Spleen (tissue), 11 donors: ENCODE data around the gene KCNQ1. TPM values are rescaled to one million over a fixed set of nuclear protein-coding genes. Genes with fewer than 3 reads are reported as not detected.
A peak's percentile ranks its signal among the peaks of the same experiment; 100 is the strongest.

Experiments used
- DNase-seq: peaks from one replicate; pipeline ENCODE4 v3.0.0-alpha.2; 2020
- H3K27ac ChIP-seq, 8 donors: fragments of 200-600 bp; sonication (generic) in 7 of 8; 1 replicate in 4 of 8; 2 replicates in 4 of 8; pipeline versions ENCODE4 v1.5.0 to v1.8.0; 2016 to 2021; ENCODE audit warnings: inconsistent platforms in 4 of 8, mild to moderate bottlenecking in 4 of 8, moderate library complexity in 1 of 8
- H3K27me3 ChIP-seq, 7 donors: fragments of 200-600 bp; sonication (generic) in 6 of 7; replicated peaks in 1 of 7; 1 replicate in 4 of 7; 2 replicates in 3 of 7; pipeline versions ENCODE4 v1.5.0 to v1.8.0; 2016 to 2021; ENCODE audit warnings: inconsistent platforms in 3 of 7, mild to moderate bottlenecking in 1 of 7
- H3K36me3 ChIP-seq, 6 donors: fragments of 200-600 bp; sonication (generic) in 5 of 6; 1 replicate in 4 of 6; 2 replicates in 2 of 6; pipeline versions ENCODE4 v1.5.0 to v1.8.0; 2016 to 2021; ENCODE audit warnings: inconsistent platforms in 2 of 6
- H3K4me1 ChIP-seq, 6 donors: fragments of 200-600 bp; sonication (generic) in 5 of 6; 1 replicate in 3 of 6; 2 replicates in 3 of 6; pipeline versions ENCODE4 v1.5.0 to v1.8.0; 2016 to 2021; ENCODE audit warnings: inconsistent platforms in 3 of 6
- H3K4me3 ChIP-seq, 8 donors: fragments of 200-600 bp; sonication (generic) in 7 of 8; 1 replicate in 4 of 8; 2 replicates in 4 of 8; pipeline versions ENCODE4 v1.5.0 to v1.8.0; 2016 to 2021; ENCODE audit warnings: inconsistent platforms in 4 of 8, mild to moderate bottlenecking in 4 of 8, moderate library complexity in 2 of 8
- H3K9me3 ChIP-seq, 8 donors: fragments of 200-600 bp; sonication (generic) in 7 of 8; 1 replicate in 4 of 8; 2 replicates in 4 of 8; pipeline versions ENCODE4 v1.5.0 to v1.8.0; 2016 to 2021; ENCODE audit warnings: inconsistent platforms in 4 of 8
- POLR2A ChIP-seq, 3 donors: fragments of 450-650 bp; IDR thresholded peaks; one replicate each; pipeline ENCODE4 v1.5.1; 2017; ENCODE audit warnings: antibody characterized with exemption in 3 of 3, mild to moderate bottlenecking in 1 of 3
- POLR2AphosphoS5 ChIP-seq, 3 donors: sonication (generic); formaldehyde crosslinking; IDR thresholded peaks; one replicate each; pipeline ENCODE4 v1.5.1; 2017; ENCODE audit warnings: antibody characterized with exemption in 3 of 3
- WGBS, 5 donors: extraction: QIAGEN DNeasy Blood & Tissue Kit in 3 of 5; methylation state at CpG; one replicate each; pipeline versions ENCODE4 v1.1.5 to v1.1.7; 2013 to 2018; 5-methylcytosine and 5-hydroxymethylcytosine counted together
- intact Hi-C: fragments of 100-400 bp; cut with DNase I; formaldehyde crosslinking; loops from one replicate; pipeline ENCODE4 v1.15.0; 2023; ENCODE audit warnings: low total_unique reads
- polyA plus RNA-seq, 3 donors: library from polyadenylated mRNA; stranded (reverse); fragments of 200-250 nt; gene quantifications; one replicate each; pipeline ENCODE4 v1.2.1, GENCODE V29; 2013
- total RNA-seq, 7 donors: library from RNA; depleted of rRNA in 3 of 7; stranded (reverse); fragments of >200 nt in 3 of 7; fragmentation: NEBNext Ultra II Directional in 4 of 7; extraction: Animal tissue kit (Norgen Biotek cat#: 25700) in 4 of 7; gene quantifications; one replicate each; pipeline versions ENCODE4 v1.1.0 to v1.2.1, GENCODE V29; 2016 to 2021
- TF ChIP-seq, protein P1 (sequence below), 11 experiments: fragments of 200-600 bp in 7 of 11; fragments of 450-650 bp in 4 of 11; sonication (generic) in 4 of 11; IDR thresholded peaks in 8 of 11; conservative IDR thresholded peaks in 3 of 11; 1 replicate in 7 of 11; 2 replicates in 4 of 11; pipeline versions ENCODE4 v1.4.0 to v1.8.0; 2016 to 2021; ENCODE audit warnings: antibody characterized with exemption in 11 of 11, inconsistent platforms in 4 of 11, mild to moderate bottlenecking in 1 of 11
- donor health status: healthy with polysubstance abuse.
- donor health status: DM: no; HTN: no; CAD: no; lungs with moderate emphysema.
- donor health status: DM: no; HTN: no; CAD: no.
- donor health status: Bipolar disorder and iron deficiency.
- donor health status: healthy.
- donor health status: DM: no; HTN: no; CAD: no.
- donor health status: DM: yes; HTN: yes; CAD: no.

The KCNQ1 gene
- total and polyA plus RNA-seq, 10 donors, result 3.3 to 21.6 (median 13.5) TPM

DNA sequence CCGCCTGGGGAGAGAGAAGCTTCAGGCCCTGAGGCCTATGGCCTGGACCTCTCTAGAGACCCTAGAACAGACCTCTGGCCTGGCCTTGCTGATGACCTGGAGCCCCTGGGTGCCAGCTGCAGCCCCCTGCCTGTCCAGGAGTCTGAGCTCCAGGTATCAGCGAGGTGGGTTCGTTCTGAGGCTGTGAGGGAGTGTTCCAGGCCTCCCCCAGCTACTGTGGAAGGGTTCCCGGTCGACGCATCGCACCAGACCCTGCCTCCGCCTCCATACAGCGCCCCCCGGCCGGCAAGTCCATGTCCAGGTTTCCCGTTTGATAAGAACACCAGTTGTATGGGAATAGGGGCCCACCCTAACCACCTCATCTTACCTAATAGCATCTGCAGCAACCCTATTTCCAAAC lies 111.1 kb downstream of the KCNQ1 start:
- H3K4me3 ChIP-seq, result no peak overlapping the region
- no peak overlapping the region for H3K27ac ChIP-seq
- H3K27me3 ChIP-seq, result no peaks in the 10 kb centered on the region
- peaks cover 0 to 10% (median 0%) of the 10 kb centered on the region in 6 donors for H3K4me1 ChIP-seq
- no peaks in the 10 kb centered on the region for H3K36me3 ChIP-seq
- WGBS, 5 donors, result 86 to 95% (median 89%) methylated on average over 11 to 12 of the region's 12 CpGs
- no peak for TF ChIP-seq POLR2A (IDR thresholded peaks at IDR 0.05)
- no peak for TF ChIP-seq POLR2AphosphoS5 (IDR thresholded peaks at IDR 0.05)
- TF ChIP-seq, protein P1, sequence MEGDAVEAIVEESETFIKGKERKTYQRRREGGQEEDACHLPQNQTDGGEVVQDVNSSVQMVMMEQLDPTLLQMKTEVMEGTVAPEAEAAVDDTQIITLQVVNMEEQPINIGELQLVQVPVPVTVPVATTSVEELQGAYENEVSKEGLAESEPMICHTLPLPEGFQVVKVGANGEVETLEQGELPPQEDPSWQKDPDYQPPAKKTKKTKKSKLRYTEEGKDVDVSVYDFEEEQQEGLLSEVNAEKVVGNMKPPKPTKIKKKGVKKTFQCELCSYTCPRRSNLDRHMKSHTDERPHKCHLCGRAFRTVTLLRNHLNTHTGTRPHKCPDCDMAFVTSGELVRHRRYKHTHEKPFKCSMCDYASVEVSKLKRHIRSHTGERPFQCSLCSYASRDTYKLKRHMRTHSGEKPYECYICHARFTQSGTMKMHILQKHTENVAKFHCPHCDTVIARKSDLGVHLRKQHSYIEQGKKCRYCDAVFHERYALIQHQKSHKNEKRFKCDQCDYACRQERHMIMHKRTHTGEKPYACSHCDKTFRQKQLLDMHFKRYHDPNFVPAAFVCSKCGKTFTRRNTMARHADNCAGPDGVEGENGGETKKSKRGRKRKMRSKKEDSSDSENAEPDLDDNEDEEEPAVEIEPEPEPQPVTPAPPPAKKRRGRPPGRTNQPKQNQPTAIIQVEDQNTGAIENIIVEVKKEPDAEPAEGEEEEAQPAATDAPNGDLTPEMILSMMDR (IDR thresholded peaks at IDR 0.05 in 8 of 11, conservative IDR thresholded peaks at IDR 0.05 in 3 of 11), result no peak
- no peaks in the 10 kb centered on the region for H3K9me3 ChIP-seq
- intact Hi-C loops, result no loop called here
- DNase-seq, result peak; percentile 24

DNA sequence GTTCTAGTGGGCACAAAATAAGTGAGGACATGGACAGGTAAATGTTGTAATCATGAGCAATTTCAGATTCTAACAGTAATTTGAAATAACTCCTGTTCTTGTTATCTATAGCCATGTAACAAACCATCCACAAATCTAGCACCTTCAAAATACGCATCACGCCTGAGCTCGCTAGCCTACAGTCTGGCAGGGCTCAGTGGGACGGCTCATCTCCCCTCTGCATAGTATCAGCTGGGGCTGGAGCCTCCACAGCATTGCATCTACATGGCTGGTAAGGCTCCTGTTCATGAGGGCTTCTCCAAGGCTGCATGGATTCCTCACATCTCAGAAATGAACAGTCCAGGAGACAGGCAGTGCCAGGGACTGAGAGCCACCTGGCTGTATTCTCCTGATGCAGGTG lies 112.6 kb downstream of the KCNQ1 start:
- no peaks in the 10 kb centered on the region for H3K9me3 ChIP-seq
- no peaks in the 10 kb centered on the region for H3K36me3 ChIP-seq
- peak; percentile 22 for DNase-seq

DNA sequence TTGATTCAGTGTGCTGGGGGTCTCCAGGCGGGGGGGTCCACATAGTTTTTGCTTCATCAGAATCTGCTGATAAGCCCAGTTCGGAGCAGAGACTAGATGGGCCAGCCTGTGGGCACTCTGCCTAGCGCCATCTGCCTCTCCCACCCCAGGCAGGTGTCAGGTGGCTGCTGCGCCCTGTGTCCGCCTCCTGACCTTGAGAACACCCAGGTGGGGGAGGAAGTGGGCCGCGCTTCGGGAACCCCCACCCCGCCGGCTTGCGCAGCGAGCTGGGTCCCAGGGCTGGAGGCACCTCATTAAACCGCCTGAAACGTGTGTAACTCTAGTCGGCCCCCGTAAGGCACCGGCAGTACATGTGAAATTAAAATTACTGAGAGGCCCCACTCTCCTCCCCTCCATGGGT lies 113.6 kb downstream of the KCNQ1 start:
- H3K36me3 ChIP-seq, result no peaks in the 10 kb centered on the region
- 91 to 94% (median 94%) methylated on average over 15 to 17 of the region's 17 CpGs for WGBS, 5 donors
- peak; percentile 46 for DNase-seq
- TF ChIP-seq POLR2A (IDR thresholded peaks at IDR 0.05) (no peak), POLR2AphosphoS5 (IDR thresholded peaks at IDR 0.05) (no peak)
- TF ChIP-seq, protein P1 (IDR thresholded peaks at IDR 0.05 in 8 of 11, conservative IDR thresholded peaks at IDR 0.05 in 3 of 11), result no peak
- peaks cover 0 to 16% (median 0%) of the 10 kb centered on the region in 6 donors for H3K4me1 ChIP-seq
- H3K27ac ChIP-seq, result no peak overlapping the region
- H3K9me3 ChIP-seq, result no peaks in the 10 kb centered on the region
- intact Hi-C loops, result no loop called here
- H3K27me3 ChIP-seq, result no peaks in the 10 kb centered on the region
- H3K4me3 ChIP-seq, result no peak overlapping the region

More for the DNA sequence above, 112.6 kb downstream of the KCNQ1 start:
- Histone ChIP-seq H3K27ac (no peak overlapping the region), H3K4me1 (peaks cover 0 to 16% (median 0%) of the 10 kb centered on the region in 6 donors), H3K27me3 (no peaks in the 10 kb centered on the region), H3K4me3 (no peak overlapping the region)
- 93 to 98% (median 97%) methylated on average over 4 of the region's 4 CpGs for WGBS, 5 donors
- TF ChIP-seq POLR2AphosphoS5 (IDR thresholded peaks at IDR 0.05), result no peak
- no peak for TF ChIP-seq POLR2A (IDR thresholded peaks at IDR 0.05)
- TF ChIP-seq, protein P1 (IDR thresholded peaks at IDR 0.05 in 8 of 11, conservative IDR thresholded peaks at IDR 0.05 in 3 of 11), result no peak
- intact Hi-C loops, result no loop called here

DNA sequence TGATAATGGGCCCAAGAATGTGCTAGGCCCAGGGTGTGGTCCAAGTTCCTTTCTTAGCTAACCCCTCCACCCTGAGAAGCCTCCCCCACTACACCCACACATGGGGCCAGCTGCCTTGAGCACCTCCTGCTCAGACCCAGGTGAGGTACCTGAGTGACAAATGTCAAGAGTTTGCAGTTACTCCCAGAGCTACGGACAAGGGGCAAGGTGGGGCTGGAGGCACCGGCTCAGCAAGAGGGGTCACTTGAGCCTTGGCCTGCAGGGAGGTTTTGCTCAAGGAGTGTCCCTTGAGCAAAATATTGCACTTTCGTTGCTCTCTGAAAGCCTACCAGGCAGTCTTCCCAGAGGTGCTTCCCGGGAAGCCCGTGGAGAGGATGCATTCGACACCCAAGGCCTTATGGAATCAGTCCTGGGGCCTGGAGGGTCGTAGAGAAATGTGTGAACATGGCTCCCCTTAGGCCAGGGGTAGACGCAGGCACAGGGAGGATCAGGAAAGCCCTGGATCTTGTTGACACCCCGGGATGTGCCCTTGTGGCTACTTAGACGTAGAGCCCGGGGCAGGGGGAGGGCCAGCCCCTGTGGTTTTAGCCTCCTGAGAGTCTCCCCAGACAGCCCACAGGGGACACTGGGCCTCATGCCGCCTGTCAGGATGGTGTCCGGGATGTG lies 114.2 kb downstream of the KCNQ1 start:
- intact Hi-C loops, result no loop called here
- 86 to 97% (median 90%) methylated on average over 12 to 13 of the region's 13 CpGs for WGBS, 5 donors
- Histone ChIP-seq H3K4me1 (peaks cover 0 to 16% (median 0%) of the 10 kb centered on the region in 6 donors), H3K36me3 (no peaks in the 10 kb centered on the region), H3K27me3 (no peaks in the 10 kb centered on the region), H3K27ac (no peak overlapping the region), H3K4me3 (no peak overlapping the region), H3K9me3 (no peaks in the 10 kb centered on the region)
- peak; percentile 51 for DNase-seq
- TF ChIP-seq, protein P1 (IDR thresholded peaks at IDR 0.05 in 8 of 11, conservative IDR thresholded peaks at IDR 0.05 in 3 of 11), result no peak
- TF ChIP-seq POLR2A (IDR thresholded peaks at IDR 0.05), result no peak
- TF ChIP-seq POLR2AphosphoS5 (IDR thresholded peaks at IDR 0.05), result no peak
